A204.1 (cell line): ENCODE results near the gene SMIM22.

Source experiments
- FAIRE-seq: peaks from 2 replicates; lab custom pipeline; 2012; peaks lifted over from hg19 to GRCh38; lab: Jason Lieb, UNC

The SMIM22 gene, protein sequence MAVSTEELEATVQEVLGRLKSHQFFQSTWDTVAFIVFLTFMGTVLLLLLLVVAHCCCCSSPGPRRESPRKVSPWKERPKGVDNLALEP

DNA sequence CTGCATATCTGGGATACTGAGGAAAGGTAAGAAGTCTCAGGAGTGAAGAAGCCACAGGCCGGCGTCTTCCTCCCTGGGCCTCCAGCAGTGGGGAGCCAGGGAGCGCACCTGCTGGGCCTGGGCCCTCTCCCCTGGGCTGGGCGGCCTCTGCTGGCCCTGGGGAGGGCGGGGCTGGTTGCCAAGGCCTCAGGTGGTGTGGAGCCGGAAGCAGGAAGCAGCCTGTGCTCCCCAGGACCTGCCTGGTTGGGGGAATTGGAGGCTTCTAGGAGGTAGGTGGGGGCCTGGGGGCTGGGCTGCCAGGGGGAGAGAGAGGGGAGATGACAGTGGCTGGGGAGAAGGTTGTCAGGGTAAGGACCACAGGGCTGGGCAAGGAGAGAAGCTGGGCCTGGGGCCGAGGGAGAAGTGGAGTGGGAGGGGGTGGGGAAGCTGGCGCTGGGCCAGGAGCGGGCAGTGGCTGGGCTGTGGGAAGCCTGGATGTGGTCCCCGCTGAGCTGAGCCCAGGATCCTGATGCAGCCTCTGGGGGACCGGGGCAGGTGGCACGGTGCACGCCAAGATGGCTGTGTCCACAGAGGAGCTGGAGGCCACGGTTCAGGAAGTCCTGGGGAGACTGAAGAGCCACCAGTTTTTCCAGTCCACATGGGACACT, at the start of gene SMIM22:
Gene SMIM22, plus strand, starts transcription at position 189 of the 647 bp plus-strand sequence. Its CDS starts 366 bp downstream, at position 555.
- FAIRE-seq: no peak

DNA sequence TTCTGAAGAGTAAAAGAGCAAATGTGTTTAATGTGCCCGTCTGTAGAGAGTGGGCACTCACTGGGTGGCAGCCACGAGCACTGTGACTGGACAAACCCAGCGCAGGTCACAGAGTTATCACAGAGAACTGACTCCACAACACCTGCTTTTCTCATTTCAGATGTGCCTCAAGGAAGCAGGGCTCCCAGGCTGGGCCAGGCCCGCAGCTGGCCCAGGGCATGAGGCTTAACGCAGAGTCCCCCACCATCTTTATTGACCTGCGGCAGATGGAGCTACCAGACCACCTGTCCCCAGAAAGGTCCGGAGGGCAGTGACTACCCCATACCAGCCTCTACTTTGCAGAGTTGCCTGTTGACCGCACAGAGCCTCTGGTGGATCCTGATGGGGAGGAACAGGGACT, 49.0 kb upstream of the SMIM22 start:
- FAIRE-seq: no peak

DNA sequence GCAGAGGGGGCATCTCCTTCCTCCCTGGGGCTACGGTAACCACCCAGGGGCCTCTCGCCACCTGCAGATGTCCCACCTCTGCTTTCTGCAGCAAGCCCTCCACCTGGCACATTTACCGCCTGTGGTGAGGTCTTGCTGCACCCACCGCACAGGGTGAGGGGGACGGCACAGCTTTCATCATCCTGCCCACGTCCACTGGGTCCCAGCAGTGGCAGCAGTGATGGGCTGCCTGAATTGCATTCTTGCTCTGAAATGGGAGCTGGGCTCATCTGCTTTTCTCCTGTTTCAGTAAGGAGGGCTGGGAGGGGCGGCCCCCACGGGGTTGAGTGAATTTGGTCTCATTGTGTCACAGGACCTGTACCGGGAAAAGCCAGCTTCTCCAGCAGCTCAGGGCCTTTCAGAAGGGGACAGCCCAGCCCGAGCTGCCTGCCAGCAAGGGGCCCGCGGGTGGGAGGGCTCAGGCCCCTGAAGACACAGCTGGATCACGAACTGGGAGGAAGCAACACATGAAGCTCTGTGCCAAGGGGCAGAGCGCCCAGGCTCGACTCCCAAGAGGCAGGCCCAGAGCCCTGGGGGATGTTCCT, 48.1 kb upstream of the SMIM22 start:
- FAIRE-seq: no peak

- FAIRE-seq: no peak
Measured at GRCh38 chr16:4747906-4748681, 47.1 kb upstream of the SMIM22 start.

DNA sequence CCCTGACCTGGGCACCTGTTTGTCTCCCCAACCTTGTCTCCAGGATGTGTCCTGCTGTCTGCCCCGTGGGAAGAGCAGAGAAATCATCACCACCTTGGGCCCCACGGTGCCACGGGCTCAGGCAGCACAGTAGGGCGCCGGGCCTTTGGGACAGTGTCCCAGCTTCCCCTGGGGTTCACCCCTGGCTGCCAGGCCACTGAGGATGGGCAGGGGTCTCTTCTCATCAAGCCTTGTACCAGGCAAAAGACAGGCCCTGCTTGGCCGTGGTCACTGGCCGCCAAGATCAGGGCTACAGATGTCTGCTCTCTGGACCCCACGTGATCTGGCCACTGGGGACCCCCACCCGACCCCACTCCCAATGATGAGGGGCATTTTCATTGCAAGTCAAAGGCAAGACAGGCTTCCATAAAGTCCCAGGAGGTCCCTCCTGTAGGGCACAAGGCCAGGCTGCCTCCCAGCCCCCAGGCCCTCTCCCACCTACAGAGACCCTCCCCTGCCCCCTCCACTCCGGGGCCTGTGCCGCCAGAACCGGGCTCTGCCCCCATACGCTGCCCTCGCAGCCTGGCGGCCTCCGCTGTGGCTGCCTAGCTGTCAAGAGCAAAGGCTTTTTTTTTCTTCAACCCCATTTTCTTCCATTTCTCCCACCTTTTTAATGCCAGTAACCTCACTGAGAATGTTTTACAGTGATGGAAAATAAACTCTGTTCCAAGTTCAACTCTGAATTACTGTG, 46.3 kb upstream of the SMIM22 start:
- FAIRE-seq: no peak

GRCh38 chr16:4749700-4750257, 45.4 kb upstream of the SMIM22 start:
- no peak for FAIRE-seq

DNA sequence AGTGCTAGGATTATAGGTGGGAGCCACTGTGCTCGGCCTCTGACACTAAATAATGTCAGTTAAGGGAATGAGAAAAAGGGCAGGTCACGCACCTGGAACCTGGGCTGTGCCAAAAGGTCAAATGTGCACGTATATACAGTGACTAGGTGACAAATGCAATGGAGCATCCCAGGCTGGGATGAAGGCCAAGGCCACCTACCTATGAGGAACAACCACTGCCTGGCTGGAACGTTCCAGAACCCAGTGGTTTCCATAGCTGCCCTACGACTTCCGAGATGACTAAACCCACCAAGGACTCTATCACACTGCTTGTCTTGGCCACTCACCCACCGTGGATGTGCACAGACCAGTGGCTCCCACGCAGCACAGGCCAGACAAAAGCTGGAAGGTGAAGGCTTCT, 44.3 kb upstream of the SMIM22 start:
- FAIRE-seq: no peak

- FAIRE-seq: no peak
Measured at GRCh38 chr16:4752351-4753100, 42.6 kb upstream of the SMIM22 start.

DNA sequence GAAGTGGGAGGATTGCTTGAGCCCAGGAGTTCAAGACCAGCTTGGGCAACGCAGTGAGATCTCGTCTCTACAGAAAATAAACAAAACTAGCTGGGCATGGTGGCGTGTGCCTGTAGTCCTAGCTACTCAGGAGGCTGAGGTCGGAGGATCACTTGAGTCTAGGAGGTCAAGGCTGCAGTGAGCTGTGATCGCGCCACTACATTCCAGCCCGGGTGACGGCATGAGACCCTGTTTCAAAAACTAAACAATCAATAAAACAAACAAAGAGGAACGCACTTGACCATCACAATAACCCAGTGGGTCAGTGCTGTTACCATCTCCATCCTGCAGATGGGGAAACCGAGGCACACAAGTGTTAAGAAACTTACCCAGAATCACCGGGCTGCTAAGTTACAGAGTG, 41.9 kb upstream of the SMIM22 start:
- no peak for FAIRE-seq

- no peak for FAIRE-seq
Measured at GRCh38 chr16:4754865-4755264, 40.3 kb upstream of the SMIM22 start.

DNA sequence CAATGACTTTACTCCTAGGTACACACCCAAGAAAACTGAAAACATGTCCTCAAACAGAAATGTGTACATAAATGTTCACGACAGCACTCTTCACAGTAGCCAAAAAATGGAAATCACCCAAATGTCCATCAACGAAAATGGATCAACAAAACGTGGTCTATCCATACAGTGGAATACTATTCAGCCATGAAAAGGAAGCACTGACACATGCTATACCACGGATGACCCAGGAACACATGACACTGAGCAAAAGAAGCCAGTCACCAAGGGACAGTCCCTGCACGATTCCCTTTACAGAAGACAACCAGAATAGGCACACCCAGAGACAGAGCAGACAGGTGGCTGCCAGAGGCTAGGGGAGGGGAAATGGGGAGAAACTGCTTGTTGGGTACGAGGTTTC, 39.5 kb upstream of the SMIM22 start:
- no peak for FAIRE-seq

- no peak for FAIRE-seq
Measured at GRCh38 chr16:4760221-4760910, 34.8 kb upstream of the SMIM22 start.

- no peak for FAIRE-seq
Measured at GRCh38 chr16:4762205-4762604, 33.0 kb upstream of the SMIM22 start.

DNA sequence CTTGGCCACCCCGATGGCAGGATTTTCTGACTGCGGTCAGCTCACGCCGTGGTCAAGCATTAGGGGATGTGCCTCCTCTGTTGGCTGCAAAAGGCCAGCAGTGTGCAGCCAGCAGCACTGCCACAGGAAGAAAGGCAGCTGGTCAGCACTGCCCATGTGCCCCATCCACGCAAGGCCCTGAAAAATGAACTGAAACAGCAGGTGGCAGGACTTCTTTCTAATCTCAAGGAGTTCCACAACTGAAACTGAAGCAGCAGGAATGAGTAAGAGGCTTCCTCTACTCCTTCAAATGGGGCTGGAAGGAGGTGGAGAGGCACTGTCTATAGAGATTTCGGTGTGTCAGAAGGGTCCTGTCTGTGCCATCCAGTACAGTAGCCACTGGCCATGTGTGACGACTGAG, 31.4 kb upstream of the SMIM22 start:
- FAIRE-seq: no peak

DNA sequence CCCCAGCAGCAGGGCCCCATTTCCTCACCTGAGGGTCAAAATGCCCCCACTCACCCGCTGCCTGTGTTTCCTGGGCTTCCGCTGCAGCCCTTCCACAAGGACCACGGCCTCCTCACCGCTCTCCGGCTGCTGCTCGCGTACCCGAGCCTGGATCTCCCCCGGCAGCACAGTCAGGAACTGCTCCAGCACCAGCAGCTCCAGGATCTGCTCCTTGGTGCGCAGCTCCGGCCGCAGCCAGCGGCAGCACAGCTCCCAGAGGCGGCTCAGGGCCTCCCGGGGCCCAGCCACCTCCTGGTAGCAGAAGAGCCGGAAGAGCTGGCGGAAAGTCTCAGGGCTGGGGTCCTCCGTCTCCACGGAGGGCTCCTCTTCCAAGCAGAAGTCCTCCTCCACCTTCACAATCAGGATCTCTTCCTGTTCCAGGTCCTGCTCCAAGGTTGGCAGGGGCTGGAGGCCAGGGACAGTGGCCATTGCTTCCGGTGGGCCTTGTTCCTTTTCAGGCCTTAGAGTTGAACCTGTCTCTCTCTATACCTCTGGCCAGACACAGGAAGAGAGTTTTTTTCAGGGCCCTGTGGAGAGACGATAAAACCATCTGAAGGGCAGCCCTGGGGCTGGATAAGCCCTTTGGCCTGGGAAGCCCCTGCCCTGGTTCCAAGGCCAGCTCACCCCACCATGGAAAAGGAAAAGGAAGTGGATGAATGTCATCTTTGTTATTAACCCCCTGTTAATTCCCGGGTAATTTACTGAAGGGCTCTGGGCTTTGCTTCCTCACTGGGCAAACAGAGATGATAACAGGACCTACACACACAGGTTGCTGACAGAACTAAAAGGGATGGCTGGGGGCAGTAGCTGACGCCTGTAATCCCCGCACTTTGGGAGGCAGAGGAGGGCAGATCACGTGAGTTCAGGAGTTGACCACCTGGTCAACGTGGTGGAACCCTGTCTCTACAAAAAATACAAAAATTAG, 29.4 kb upstream of the SMIM22 start:
- no peak for FAIRE-seq

DNA sequence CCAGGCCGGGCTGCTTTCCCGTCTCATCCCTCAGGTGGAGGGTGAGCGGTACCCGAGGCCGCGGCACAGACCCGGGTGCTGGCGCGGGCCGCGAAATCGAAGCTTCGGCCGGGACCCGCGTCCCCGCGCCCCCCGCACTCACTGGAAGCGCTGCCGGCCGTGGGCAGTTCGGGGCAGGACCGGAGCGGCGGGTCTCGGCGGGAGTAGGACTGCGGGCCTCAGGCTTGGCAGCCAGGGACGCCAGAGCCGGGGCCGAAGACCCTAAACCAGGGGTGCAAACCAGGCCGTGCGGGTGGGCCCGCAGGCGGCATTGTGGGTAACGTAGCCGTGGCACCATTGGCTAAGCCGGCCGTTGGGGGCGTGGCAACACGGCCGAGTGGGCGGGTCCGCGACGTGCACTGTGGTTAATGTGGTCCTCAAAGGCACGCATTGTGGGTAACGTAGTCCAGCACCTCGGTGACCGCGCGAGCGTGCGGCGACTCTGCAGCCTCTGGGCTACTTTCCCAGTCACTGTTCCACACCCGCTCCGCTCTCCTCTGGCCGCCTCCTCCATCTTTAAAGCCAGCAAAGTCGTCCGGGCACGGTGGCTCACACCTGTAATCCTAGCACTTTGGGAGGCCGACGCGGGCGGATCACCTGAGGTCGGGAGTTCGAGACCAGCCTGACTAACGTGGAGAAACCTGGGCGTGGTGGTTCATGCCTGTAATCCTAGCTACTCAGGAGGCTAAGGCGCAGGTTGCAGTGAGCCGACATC, 28.1 kb upstream of the SMIM22 start, which contains the start of gene ZNF500:
Gene ZNF500, minus strand, starts transcription at position 288 of the 754 bp plus-strand sequence. CDS start 1,184 bp downstream, outside the sequence.
- peak; percentile 89 for FAIRE-seq

DNA sequence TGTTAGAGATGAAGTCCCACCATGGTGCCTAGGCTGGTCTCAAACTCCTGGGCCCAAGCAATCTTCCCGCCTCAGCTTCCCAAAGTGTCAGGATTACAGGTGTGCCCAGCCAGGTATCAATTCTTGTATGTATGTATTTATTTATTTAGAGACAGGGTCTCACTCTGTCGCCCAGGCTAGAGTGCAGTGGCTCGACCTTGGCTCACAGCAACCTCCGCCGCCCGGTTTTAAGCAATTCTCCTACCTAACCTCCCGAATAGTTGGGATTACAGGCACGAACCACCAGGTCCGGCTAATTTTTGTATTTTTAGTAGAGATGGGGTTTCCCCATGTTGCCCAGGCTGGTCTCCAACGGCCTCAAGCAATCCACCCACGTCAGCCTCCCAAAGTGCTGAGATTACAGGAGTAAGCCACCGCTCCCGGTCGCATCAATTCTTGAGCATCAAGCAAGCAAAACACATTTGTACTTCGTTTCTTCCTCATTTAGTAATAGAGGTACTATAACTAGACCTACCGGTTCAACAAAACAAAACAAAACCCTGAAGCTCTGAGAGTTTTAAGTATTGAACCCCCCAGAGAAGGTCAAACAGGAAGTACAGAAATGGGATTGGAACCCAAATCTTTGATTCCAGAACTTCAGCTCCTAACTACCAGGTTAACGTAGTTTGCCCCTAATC, 27.2 kb upstream of the SMIM22 start:
- FAIRE-seq: no peak
